SKM-1 treated with dmso at 0.1 percent for 144 hours (cell line): ENCODE results near the gene SLC35E3.
"Not testable (repeated sequence)": the region's sequence is repeated elsewhere in the genome, so short reads cannot be mapped to it uniquely, and the experiment has no call there.

Experiments
- DNase-seq: peaks from one replicate; lab custom pipeline; 2025; ENCODE audit not compliant: unreplicated experiment; lab: John Stamatoyannopoulos, UW

Gene SLC35E3

GRCh38 chr12:68793975-68794652, 48.1 kb downstream of the SLC35E3 start:
- DNase-seq: no peak

- no peak for DNase-seq
Observed at GRCh38 chr12:68794653-68795251, 48.8 kb downstream of the SLC35E3 start.

- no peak for DNase-seq
Observed at GRCh38 chr12:68796399-68796798, 50.4 kb downstream of the SLC35E3 start.

- no peak for DNase-seq
Observed at GRCh38 chr12:68798882-68799234, 52.9 kb downstream of the SLC35E3 start.

GRCh38 chr12:68800294-68800693, 54.3 kb downstream of the SLC35E3 start:
- no peak for DNase-seq

GRCh38 chr12:68801124-68801523, 55.1 kb downstream of the SLC35E3 start:
- DNase-seq: not testable (repeated sequence)

GRCh38 chr12:68802372-68802745, 56.4 kb downstream of the SLC35E3 start:
- DNase-seq: not testable (repeated sequence)

- not testable (repeated sequence) for DNase-seq
Observed at GRCh38 chr12:68802911-68803651, 57.1 kb downstream of the SLC35E3 start.

- no peak for DNase-seq
Observed at GRCh38 chr12:68803948-68804656, 58.1 kb downstream of the SLC35E3 start.

GRCh38 chr12:68804657-68805591, 58.9 kb downstream of the SLC35E3 start:
- DNase-seq: no peak

GRCh38 chr12:68805592-68806120, 59.7 kb downstream of the SLC35E3 start:
- no peak for DNase-seq

GRCh38 chr12:68806488-68807237, 60.7 kb downstream of the SLC35E3 start:
- DNase-seq: no peak

- not testable (repeated sequence) for DNase-seq
Observed at GRCh38 chr12:68807274-68807575, 61.2 kb downstream of the SLC35E3 start.

GRCh38 chr12:68807576-68808387, 61.8 kb downstream of the SLC35E3 start, which contains the start of gene MDM2:
TSS of gene MDM2 (plus strand) at chr12:68808177. CDS start at chr12:68808478, 301 bp downstream.
- peak; percentile 63 for DNase-seq

GRCh38 chr12:68808388-68809189, 62.6 kb downstream of the SLC35E3 start:
- DNase-seq: peak; percentile 47

GRCh38 chr12:68809190-68810026, 63.4 kb downstream of the SLC35E3 start:
- no peak for DNase-seq

- DNase-seq: not testable (repeated sequence)
Observed at GRCh38 chr12:68810027-68810389, 64.0 kb downstream of the SLC35E3 start.
